GM19238 (cell line): Measurements from ENCODE around the gene SLC39A1.

Experiments
- DNase-seq: peaks from one replicate; pipeline ENCODE4 v3.0.0; 2011; ENCODE audit warnings: low spot score; ENCODE audit not compliant: insufficient read length

SLC39A1 gene

DNA sequence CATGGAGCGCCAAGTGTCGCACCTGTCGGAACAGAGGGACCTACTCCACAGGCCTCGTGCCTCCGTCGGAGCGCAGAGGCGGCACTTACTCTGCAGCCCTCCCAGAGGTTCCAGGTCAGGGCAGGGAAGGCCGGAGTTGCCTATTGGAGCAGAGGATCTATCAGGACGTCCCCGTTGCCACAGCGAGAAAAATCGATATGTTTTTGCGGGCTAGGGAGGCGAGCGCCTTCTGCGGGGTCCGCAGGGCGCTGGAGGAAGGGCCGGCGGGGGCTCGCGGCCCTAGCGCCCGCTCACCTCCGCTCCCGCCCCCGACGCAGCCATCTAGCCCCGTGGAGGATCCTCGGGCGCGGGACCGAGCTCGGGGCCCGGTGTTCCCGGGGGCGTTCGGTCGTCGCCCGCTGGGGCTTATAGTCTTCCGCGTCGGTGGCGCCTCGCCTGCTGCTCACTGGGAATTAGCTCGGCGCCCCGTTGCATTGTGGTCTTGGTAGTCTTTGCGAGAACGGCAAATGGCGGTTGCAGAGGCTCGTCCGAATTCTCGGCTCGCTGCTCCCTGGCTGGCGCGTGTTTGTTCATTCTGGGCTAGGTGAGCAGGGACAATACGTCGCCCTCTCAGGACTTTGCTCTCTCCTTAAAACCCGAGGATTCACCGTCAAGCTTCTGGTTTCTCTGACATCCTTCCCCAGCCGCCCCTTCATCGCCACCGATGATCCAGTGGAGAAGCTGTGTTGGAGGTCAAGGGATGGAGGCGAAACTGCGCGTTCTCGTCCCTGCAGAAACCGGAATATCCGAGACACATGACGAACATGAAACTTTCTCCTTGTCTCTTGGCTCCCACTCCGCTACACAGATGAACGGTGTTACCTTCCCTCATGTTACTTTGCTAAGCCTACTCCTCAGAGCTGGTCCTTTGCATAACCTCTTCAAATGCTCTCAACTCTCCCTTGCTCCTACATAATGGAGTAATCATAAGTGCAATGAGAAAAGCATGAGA lies 14.2 kb upstream of the SLC39A1 start, which contains the start of gene JTB:
Gene JTB (minus strand): TSS at position 425 of the 991 bp plus-strand sequence. CDS start 422 bp downstream, at position 3.
- DNase-seq: peak; percentile 81

DNA sequence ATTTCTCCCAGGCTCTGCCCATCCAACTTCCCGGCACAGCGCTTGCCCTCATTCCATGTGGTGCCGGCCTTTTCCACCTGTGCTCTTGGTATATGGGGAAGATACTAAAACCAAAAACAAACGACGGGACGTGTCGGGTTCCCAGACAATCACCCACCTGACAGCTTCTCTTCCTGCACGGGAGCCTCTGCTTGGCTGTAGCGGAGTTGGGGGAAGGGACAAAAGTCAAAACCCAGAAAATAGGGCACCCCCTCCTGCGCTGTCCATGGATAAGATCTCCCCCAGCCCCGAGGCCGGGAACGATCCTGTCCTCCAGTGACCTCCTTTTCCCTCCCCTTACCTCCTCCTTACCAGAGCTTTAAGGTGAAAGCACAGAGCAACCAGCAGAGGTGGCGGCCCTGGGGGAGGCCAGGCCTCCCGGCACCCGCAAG lies 13.5 kb upstream of the SLC39A1 start:
- no peak for DNase-seq

DNA sequence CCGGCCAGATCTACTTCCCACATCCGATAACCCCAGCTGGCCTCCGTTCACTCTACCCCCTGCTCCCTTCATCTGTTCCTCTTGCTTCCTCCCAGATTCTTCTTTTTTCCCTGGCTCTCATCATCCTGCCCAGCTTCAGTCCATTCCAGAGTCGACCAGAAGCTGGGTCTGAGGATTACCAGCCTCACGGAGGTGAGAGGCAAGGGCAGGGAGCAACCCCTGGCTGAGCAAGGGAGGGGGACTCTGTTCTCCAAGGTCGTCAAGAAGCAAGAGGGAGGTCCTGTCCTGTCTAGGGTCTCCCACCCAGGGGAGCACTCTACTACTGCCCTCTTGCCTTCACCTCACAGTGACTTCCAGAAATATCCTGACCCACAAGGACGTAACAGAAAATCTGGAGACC lies 10.2 kb upstream of the SLC39A1 start:
- DNase-seq: no peak

DNA sequence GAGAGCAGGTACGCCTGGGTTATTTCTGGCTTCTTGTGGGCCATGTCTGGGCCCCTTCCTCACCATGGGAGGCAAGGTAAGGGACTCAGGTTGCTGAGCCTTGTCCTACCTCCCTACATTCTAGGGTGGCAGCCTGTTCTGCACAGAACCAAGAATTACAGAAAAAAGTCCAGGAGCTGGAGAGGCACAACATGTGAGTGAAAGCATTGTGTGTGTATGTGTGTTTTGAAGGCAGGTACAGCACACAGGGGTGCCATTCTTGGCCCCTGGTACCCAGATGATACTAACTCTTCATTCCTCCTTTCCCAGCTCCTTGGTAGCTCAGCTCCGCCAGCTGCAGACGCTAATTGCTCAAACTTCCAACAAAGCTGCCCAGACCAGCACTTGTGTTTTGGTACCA lies 9.7 kb upstream of the SLC39A1 start:
- no peak for DNase-seq

DNA sequence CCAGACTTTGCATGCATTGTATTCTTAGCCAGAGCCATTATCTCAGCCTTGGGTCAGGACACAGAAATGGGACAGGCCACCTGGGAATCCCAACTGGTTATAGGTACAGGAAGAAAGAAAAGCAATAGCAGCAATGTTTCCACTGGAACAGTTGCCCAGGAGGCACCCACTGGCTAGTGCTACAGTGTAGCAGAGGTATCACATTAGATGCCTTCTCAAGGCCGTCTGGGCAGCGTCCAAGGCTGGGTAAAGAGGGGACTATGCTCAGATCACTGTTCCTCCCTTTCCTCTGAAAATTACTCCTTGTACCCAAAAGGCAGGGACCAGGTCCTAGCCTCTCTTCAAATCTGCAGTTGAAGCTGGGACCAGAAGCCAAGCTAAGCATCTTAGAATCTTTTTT lies 7.0 kb upstream of the SLC39A1 start:
- DNase-seq: no peak

DNA sequence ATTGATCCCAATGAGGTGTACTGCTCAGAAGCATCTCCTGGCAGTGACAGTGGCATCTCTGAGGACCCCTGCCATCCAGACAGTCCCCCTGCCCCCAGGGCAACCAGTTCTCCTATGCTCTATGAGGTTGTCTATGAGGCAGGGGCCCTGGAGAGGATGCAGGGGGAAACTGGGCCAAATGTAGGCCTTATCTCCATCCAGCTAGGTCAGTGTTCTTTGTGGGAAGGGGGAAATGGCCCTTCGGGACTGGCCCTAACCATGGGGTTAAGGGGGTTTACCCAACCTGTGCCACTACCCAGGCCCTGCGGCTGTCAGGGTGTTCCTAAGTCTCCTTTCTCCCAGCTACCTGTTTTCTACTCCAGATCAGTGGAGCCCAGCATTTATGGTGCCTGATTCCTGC lies 5.6 kb upstream of the SLC39A1 start:
- no peak for DNase-seq

DNA sequence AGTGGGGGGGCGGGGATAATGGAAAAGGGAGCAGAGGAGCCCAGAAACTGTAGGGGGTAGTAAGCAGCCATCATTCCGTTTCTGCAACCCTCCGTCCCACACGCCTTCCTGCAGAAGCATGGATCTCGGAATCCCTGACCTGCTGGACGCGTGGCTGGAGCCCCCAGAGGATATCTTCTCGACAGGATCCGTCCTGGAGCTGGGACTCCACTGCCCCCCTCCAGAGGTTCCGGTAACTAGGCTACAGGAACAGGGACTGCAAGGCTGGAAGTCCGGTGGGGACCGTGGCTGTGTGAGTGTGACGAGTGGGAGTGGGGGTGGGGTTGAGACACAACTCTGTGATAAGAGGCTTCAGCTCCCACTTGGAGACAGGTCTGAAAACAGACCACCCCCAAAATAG lies 5.1 kb upstream of the SLC39A1 start:
- no peak for DNase-seq

DNA sequence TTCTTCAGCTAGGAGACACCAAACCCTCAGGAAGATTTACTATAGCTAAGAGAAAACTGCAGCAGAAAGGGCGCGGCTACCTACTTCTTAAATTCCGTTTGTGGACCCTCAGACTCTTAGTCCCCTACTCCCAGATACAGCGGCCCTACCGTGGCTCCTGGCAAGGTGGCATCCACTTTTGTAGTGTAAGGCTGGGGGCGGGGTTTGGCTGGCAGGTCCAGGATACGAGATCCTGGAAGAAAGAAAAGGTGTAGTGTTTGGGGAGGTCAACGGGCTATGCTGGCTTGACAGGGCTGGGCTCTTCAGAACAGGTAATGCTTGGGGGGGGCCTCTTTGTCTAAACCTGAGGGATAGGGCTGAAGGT lies 4.6 kb upstream of the SLC39A1 start:
- no peak for DNase-seq

DNA sequence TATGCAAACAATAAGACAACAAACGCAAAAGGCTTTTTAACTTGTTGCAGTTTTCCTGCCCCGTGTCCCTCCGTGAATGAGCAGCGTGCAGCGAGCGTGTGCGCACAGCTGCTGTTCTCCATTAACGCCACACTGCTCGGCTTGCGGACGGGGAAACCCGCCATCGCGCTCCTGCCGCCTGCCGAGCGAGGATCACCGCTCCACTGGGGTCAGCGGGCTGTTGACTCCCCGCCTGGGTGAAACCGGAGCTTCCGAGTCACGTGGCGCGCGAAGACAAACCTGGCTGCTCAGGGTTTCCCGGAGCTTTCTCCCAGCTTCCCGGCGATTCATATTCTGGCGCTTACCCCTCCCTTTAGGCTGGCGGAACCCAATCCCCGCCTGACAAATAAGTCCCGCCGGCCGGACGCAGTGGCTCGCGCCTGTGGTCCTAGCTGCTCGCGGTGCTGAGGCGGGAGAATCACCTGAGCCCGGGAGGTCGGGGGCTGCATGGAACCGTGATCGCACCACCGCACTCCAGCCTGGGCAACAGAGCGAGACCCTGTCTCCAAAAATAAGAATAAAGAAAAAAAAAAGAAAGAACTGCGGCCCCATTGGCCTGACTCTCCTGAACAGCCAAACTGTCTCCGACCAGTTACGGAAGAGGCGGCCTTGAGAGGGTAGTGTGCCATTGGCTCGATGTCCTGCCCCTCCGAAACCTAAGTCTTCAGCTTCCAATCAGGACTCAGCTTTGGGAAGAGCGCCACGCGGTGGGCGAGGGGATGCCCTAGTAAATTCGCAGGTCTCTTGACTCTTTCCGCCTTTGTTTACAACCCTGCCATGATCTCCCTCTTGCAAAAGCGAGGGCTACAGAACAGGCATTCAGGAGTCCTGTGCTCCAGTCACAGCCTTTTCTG lies 4.0 kb upstream of the SLC39A1 start, which contains the start of gene CREB3L4:
Gene CREB3L4 (plus strand): TSS at position 796 of the 893 bp plus-strand sequence. CDS start 624 bp downstream, outside the sequence.
- DNase-seq: peak; percentile 81

DNA sequence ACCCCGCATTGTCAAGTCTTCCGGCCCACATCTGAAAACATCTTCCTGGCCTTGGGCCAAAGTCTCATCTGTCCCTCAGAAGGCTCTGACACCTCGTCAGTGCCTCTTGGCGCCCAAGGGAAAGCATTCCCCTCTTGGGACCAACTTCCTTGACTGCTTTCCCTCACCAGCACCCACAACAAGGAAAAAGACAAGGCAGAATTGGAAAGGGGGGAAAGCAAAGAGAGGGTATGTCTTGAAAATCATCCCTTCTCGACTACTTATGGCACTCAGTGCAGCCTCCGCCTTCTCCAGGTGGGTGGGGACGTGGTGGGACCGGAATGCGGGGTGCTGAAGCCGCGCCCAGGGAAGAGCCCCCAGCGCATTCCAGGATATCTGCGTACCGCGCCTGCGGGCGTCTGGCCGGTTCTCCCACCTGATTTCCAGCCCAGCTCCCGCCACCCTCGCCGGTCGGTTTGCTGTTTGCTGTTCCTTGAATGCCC lies 554 bp upstream of the SLC39A1 start:
- DNase-seq: no peak

DNA sequence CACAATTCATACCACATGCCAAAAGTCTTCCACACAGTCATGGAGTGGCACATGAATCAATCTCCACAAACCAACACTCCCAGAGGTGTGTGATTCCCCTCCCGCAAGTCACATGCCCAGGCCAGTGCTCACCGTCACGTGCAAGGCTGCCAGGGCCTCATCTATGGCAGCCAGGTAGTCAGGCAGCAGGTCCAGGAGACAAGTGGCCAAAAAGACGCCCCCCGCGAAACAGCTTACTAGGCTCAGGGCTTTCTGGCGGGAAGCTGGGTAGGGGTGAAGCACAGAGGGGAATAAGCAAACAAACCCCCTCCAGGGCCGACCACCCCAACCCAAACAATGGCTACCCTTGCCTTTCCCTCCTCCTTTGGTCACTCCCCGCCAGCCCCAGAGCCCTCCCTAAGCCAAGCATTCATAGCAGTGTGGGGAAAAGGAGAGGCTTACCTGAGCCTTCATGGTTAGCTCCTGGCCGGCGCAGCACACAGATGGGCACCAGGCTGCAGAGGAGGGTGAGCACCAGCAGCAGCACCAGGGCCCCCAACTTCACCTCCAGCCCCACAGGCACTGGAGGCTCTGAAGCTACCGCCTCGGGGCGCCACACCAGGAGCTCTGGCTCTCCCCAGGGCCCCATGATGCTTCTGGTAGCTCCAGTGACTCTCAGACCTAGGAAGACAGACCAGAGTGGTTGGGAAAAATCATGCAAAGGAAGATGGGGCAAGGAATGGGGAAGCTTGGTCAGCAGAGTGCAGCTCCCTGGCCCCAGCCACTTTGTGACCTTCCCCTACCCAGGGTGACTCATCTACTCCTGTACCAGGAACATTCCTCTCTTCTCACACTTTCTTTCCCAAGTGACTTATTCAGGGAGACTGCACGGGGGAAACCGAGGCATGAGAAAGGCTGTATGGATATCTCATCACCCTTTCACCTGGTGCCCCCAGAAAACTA lies 978 bp downstream of the SLC39A1 start:
- DNase-seq: no peak

DNA sequence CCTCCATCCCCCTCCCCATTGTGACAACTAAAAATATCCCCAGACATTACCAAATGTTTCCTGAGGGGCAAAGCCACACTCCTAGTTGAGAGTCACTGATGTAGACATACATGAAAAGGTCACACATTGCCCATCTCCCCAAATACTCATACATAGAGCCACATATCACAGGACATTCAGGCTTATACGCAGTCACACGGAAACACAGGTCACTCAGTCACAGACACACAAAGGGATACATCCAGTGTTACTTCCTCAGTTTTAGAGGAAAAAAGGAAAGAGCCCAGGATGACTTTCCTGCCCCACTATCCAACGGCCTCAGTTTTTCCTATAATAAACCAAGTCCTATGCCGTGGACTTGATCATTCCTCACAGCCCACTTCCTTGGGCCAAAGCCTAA lies 1.9 kb downstream of the SLC39A1 start:
- no peak for DNase-seq

DNA sequence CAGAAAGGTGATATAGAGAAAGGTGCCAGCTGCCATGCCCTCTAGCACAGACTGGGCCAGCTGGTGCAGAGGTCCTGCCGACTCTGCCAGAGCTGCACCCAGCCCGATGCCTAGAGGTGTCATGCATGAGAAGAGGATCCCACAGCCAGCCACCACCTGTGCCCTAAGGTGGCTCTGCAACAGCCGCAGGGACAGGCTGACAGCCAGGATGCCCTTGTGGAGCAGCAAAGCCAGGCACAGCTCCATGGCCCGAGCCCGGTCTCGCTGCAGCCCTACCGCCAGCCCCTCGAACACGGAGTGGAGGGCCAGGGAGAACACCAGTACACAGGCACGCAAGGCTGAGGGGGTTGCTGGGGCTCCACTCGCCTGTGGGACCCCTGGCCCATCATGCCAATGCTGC lies 3.1 kb downstream of the SLC39A1 start:
- DNase-seq: no peak

DNA sequence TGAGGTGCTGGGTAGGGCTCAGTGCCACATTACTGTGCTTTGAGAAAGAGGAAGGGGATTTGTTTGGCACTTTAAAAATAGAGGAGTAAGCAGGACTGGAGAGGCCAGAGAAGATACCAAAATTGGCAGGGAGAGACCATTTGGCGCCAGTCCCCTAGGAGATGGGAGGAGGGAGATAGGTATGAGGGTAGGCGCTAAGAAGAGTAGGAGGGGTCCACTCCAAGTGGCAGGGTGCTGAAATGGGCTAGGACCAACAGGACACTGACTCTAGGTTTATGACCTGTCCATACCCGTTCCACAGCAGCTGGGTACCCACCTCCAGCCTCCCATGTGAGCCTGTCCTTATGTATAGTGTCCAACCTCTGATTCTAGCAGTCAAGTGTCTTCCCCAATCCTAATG lies 3.9 kb downstream of the SLC39A1 start:
- DNase-seq: no peak

DNA sequence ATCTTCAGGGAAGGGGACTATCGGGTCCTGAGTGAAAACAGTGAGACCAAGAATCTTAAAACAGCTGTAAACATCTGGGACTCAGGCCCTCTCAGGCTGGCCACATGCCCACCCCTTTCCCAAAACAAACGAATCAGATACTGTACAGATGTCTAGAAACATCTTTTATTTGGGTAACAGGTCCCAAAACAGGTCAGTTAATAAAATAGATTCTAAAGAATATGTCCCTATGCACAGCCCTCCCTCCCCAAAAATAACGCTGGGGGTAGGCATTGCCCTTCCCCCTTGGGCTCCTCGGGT lies 4.4 kb downstream of the SLC39A1 start:
- no peak for DNase-seq

DNA sequence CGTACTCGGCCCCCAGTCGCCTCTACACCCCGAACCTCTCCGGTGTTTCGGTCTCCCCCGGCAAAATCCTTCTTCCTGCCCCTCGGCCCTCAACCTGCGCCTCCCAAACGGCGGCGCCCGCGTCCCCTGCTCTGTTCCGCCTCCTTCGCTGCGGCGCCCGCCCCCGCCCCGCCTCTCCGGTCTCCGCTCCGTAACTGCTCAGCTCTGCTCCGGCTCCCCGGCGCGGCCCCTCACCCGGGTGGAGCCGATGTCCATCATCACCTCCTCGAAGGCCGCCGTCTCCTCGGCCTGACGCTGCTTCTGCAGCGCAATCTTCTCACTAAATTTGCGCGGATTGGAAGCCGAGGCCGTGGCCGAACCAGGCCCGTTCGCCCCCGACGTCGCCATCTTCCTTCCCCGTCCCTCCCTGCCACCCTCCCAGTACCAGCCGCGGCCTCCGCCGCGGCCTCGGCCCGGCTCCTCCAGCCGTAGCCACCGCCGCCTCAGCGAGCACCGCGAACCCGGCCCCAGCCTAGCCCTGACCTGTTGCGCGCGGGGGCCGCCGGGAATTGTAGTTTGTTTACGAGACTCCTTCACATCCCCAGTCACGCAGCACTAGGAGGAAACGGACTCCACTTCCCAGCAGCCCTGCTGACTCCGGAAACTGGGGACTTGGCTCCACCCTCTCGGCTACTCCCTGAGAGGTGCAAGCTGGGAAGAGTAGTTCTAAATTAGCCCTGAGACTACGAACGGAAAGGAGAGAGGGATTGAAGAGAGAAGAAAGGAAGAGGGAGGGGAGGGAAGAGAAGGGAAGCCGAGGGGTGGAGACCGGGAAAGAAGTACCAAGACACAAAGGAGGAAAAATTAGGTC lies 5.0 kb downstream of the SLC39A1 start, which contains the start of gene CRTC2:
Gene CRTC2 (minus strand): TSS at position 502 of the 850 bp plus-strand sequence. CDS start 115 bp downstream, at position 387.
- DNase-seq: peak; percentile 96

DNA sequence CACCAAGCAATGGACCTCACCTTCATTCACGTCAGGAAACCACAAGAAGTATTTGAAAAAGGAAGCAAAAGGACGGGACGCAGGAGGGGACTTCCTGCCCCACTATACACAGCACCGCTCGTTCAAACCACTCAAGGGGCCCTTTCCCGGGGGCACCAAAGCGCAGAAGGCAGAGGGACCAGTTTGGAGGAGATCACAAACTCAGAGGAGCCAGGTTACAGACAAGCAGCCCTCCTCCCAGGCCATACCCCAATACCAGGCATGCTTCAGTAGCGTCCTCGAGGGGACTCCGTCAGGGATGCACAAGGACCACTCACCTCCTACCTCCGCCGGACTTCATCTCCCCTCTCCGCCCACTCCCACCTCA lies 5.6 kb downstream of the SLC39A1 start:
- DNase-seq: peak; percentile 50

DNA sequence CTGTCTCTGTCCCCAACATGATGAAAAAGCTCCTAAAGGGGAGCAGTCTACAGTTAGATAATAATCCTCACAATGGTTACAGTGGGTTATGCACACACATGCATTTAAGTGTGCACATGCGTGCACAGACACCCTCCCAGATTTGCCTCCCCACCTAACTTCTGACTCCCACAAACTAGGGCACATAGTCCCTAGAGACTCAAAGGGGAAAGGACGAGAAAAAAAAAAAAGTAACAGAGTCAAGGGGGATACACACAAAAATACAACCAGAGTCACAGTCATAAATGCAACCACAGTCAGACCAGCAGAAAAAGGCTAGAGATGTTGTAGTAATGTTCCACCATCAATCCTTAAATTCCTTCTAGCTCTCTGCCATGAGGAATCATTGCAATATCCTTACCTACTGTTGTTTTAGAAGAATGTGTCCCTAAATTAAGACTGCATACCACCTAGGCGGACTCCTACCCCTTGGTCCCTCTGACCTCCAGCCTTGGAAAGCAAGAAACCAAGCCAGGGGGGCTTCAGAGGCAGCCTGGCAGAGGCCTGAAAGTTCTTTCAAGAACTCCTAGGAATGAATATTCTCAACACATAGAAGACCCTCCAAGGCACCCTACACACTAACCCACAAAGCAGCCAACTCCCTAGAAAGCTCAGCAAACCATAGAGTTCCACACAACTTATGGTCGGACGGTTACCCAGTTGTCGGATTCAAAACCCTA lies 6.2 kb downstream of the SLC39A1 start:
- DNase-seq: no peak

DNA sequence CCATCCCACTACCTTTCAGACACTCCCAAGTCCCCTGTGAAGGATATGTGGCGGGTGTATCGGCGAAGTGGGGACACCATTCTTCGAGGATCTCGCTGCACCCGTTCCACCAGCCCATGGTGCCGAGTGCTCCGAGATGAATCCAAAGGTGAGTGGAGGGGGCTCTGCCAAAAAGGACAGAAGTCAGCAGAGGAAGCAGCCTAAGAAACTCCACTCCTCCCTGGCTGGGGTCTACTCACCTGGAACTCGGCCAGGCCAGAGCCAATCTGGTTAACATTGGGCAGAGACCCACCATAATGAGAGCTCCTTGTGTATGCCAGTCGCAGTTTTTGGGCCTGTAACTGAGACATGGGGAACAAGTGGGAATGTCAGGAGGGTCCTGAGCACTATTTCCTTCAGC lies 8.5 kb downstream of the SLC39A1 start:
- DNase-seq: no peak
